Fibroblast of lung (primary cell): ENCODE measurements around the gene DISP2. TPM values are rescaled to one million over a fixed set of nuclear protein-coding genes. Genes with fewer than 3 reads are reported as not detected.

Source experiments
- DNase-seq, 2 donors: peaks; one replicate each; pipeline versions ENCODE4 v3.0.0 to v3.0.0-alpha.2; 2010; ENCODE audit warnings: low read depth in 2 of 2
- H2AFZ ChIP-seq: 2 replicates; pipeline ENCODE4 v1.5.1; 2012; ENCODE audit warnings: low read length, control low read depth, inconsistent platforms
- H3K27ac ChIP-seq: 2 replicates; pipeline ENCODE4 v1.5.1; 2011; ENCODE audit warnings: low read length, control low read depth; ENCODE audit not compliant: insufficient read depth
- H3K27me3 ChIP-seq: 2 replicates; pipeline ENCODE4 v1.5.1; 2011; ENCODE audit warnings: mild to moderate bottlenecking, low read length; ENCODE audit not compliant: control insufficient read depth, insufficient read depth
- H3K36me3 ChIP-seq: 2 replicates; pipeline ENCODE4 v1.5.1; 2011; ENCODE audit warnings: low read length; ENCODE audit not compliant: control insufficient read depth, insufficient read depth
- H3K4me1 ChIP-seq: 2 replicates; pipeline ENCODE4 v1.5.1; 2011; ENCODE audit warnings: low read length; ENCODE audit not compliant: control insufficient read depth, insufficient read depth; ENCODE audit errors: extremely low read depth
- H3K4me2 ChIP-seq: 2 replicates; pipeline ENCODE4 v1.5.1; 2011; ENCODE audit warnings: low read length, control low read depth; ENCODE audit not compliant: insufficient read depth; ENCODE audit errors: extremely low read depth
- H3K4me3 ChIP-seq, 4 experiments: fragments of 200-600 bp in 1 of 4; sonication (generic) in 1 of 4; replicated peaks in 1 of 4; 2 replicates each; pipeline ENCODE4 v1.5.1; 2011 to 2016; ENCODE audit warnings: low read length in 4 of 4, low read depth in 3 of 4, mild to moderate bottlenecking in 3 of 4, control low read depth in 2 of 4, inconsistent platforms in 1 of 4, mixed read lengths in 1 of 4; ENCODE audit not compliant: insufficient read depth in 1 of 4; ENCODE audit errors: control extremely low read depth in 1 of 4
- H3K79me2 ChIP-seq: 2 replicates; pipeline ENCODE4 v1.5.1; 2012; ENCODE audit warnings: mild to moderate bottlenecking, low read length, inconsistent platforms; ENCODE audit not compliant: control insufficient read depth, insufficient read depth
- H3K9ac ChIP-seq: 2 replicates; pipeline ENCODE4 v1.5.1; 2011; ENCODE audit warnings: mild to moderate bottlenecking, low read length, control low read depth; ENCODE audit not compliant: insufficient read depth
- H3K9me3 ChIP-seq: 2 replicates; pipeline ENCODE4 v1.5.1; 2012; ENCODE audit warnings: low read depth, low read length; ENCODE audit not compliant: control insufficient read depth, insufficient read depth
- H4K20me1 ChIP-seq: 2 replicates; pipeline ENCODE4 v1.5.1; 2011; ENCODE audit warnings: low read length; ENCODE audit not compliant: control insufficient read depth, insufficient read depth; ENCODE audit errors: extremely low read depth
- EZH2 ChIP-seq: IDR thresholded peaks from 2 replicates; pipeline ENCODE4 v1.5.1; 2012; ENCODE audit warnings: low read length, control low read depth, mild to moderate bottlenecking; ENCODE audit errors: missing control alignments
- polyA plus RNA-seq, 2 donors: library from polyadenylated mRNA; depleted of rRNA in 1 of 2; stranded (reverse) in 1 of 2; unstranded in 1 of 2; fragments of >200 nt; gene quantifications; 2 replicates each; pipeline ENCODE4 v1.2.1, GENCODE V29; 2011 to 2012; ENCODE audit warnings: missing spikeins in 1 of 2
- total RNA-seq: library from RNA; depleted of rRNA; stranded (reverse); fragments of >200 nt; gene quantifications from 2 replicates; pipeline ENCODE4 v1.2.1, GENCODE V29; 2014
- TF ChIP-seq, protein P1 (sequence below), 2 donors: IDR thresholded peaks in 1 of 2; conservative IDR thresholded peaks in 1 of 2; 1 replicate in 1 of 2; 2 replicates in 1 of 2; pipeline ENCODE4 v1.5.1; 2011 to 2012; ENCODE audit warnings: low read length in 2 of 2, control low read depth in 1 of 2, inconsistent platforms in 1 of 2, low read depth in 1 of 2, mild to moderate bottlenecking in 1 of 2

DISP2 gene
- total and polyA plus RNA-seq, 2 donors (not counting 1 experiment from before 2014, with no cell fraction given) = under 0.01 to 0.11 TPM

DNA sequence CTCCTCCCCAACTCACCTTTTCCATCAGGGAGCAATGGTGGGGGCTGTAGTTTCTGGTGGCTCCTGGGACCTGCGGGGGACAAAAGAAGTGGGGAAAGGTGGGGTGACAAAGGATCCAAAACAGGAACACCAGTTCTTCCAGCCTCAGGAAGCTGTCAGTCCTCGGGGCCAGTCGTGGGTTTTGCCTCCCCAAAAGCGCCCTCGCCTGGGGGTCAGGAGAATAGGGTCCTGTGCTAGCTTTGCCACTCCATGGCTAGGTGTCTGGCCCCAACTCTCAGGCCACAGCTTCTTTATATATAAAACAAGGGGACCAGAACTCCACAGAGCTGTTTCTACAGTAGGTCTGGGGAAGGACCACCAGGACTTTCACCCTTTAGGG, 21.3 kb upstream of the DISP2 start:
- peaks cover 18% of the 10 kb centered on the region for H3K79me2 ChIP-seq
- no peak overlapping the region for H3K27ac ChIP-seq
- no peaks in the 10 kb centered on the region for H4K20me1 ChIP-seq
- no peak overlapping the region for H3K4me2 ChIP-seq
- no peak for DNase-seq
- no peak overlapping the region for H3K4me3 ChIP-seq
- TF ChIP-seq, protein P1, sequence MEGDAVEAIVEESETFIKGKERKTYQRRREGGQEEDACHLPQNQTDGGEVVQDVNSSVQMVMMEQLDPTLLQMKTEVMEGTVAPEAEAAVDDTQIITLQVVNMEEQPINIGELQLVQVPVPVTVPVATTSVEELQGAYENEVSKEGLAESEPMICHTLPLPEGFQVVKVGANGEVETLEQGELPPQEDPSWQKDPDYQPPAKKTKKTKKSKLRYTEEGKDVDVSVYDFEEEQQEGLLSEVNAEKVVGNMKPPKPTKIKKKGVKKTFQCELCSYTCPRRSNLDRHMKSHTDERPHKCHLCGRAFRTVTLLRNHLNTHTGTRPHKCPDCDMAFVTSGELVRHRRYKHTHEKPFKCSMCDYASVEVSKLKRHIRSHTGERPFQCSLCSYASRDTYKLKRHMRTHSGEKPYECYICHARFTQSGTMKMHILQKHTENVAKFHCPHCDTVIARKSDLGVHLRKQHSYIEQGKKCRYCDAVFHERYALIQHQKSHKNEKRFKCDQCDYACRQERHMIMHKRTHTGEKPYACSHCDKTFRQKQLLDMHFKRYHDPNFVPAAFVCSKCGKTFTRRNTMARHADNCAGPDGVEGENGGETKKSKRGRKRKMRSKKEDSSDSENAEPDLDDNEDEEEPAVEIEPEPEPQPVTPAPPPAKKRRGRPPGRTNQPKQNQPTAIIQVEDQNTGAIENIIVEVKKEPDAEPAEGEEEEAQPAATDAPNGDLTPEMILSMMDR (conservative IDR thresholded peaks at IDR 0.05 in 1 of 2, IDR thresholded peaks at IDR 0.05 in 1 of 2; ENCODE audit: low read depth in 1 of 2, low read length in 2 of 2) = no peak
- no peak for TF ChIP-seq EZH2
- H3K9ac ChIP-seq = no peak overlapping the region
- peaks cover 24% of the 10 kb centered on the region for H3K36me3 ChIP-seq
- no peaks in the 10 kb centered on the region for H3K27me3 ChIP-seq
- no peaks in the 10 kb centered on the region for H3K9me3 ChIP-seq
- no peak overlapping the region for H2AFZ ChIP-seq
- peaks cover 36% of the 10 kb centered on the region for H3K4me1 ChIP-seq

DNA sequence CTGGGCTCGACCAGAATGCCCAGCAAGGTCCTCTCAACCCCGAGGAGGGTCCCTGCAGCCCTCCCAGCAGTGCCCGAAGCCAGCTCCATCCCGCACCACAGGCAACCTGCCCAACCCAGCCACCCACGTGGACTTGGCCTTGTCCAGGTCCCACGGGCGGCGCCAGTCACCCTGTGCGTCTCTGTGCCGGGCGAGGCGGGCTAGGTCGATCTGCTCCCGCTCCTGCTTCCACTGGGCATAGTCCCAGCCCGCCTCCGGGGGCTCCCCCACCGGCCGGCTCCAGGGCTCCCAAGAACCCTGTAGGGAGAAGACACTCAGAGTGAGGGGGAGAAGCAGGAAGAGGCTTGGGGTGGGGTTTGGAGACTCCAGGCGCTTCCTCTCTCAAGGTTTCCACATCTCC, 20.4 kb upstream of the DISP2 start:
- TF ChIP-seq, protein P1 (conservative IDR thresholded peaks at IDR 0.05 in 1 of 2, IDR thresholded peaks at IDR 0.05 in 1 of 2; ENCODE audit: low read depth in 1 of 2, low read length in 2 of 2) = no peak
- no peak for TF ChIP-seq EZH2
- Histone ChIP-seq H3K4me2 (no peak overlapping the region), H3K9me3 (no peaks in the 10 kb centered on the region), H3K4me3 (no peak overlapping the region), H3K9ac (no peak overlapping the region), H3K4me1 (peaks cover 36% of the 10 kb centered on the region), H2AFZ (no peak overlapping the region), H3K27ac (peak overlapping the region; percentile 31), H3K27me3 (no peaks in the 10 kb centered on the region), H4K20me1 (no peaks in the 10 kb centered on the region), H3K79me2 (peaks cover 18% of the 10 kb centered on the region), H3K36me3 (peaks cover 24% of the 10 kb centered on the region)
- DNase-seq = no peak

DNA sequence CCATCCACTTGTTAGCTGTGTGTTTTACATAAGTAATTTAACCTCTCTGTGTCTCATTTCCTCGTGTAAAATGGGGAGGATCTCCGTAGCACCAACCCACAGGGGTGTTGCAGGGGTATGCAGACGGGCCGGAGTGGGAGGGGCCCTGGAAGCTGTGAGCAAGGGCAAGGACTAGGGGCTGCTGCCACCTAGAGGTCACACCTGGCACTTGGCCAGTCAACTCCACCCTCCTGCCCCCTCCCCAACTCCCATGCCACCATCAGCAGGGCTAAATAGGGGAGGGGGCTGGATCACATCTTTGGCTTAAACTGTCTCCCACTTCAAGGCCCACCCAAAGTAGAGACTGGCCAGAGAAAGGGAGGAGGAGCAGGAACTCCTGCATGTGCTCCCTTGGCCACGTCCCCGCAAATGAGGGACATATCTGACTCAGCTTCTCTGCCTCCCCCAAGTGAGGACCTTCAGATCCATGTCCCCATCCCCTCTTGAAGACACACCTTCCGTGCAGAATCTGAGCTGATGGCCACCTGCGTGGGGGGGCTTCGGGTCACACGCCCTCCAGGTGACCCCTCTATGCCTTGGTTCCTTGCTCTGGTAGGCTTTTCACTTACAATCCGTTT, 19.9 kb upstream of the DISP2 start:
- TF ChIP-seq, protein P1 (conservative IDR thresholded peaks at IDR 0.05 in 1 of 2, IDR thresholded peaks at IDR 0.05 in 1 of 2; ENCODE audit: low read depth in 1 of 2, low read length in 2 of 2) = peak; percentile 43 to 64
- TF ChIP-seq EZH2 = no peak
- H3K36me3 ChIP-seq = peaks cover 24% of the 10 kb centered on the region
- H2AFZ ChIP-seq = no peak overlapping the region
- DNase-seq = peak; percentile 57 to 63
- peaks cover 18% of the 10 kb centered on the region for H3K79me2 ChIP-seq
- no peaks in the 10 kb centered on the region for H3K9me3 ChIP-seq
- no peaks in the 10 kb centered on the region for H4K20me1 ChIP-seq
- H3K4me2 ChIP-seq = peak overlapping the region; percentile 68
- peak overlapping the region; percentile 95 for H3K27ac ChIP-seq
- H3K4me3 ChIP-seq = peak overlapping the region in 1 of 4 experiments; percentile 77
- no peaks in the 10 kb centered on the region for H3K27me3 ChIP-seq
- peaks cover 40% of the 10 kb centered on the region for H3K4me1 ChIP-seq
- H3K9ac ChIP-seq = no peak overlapping the region
